Lung (tissue), 12 donors: ENCODE results near the gene IGF2. TPM values are rescaled to one million over a fixed set of nuclear protein-coding genes. Genes with fewer than 3 reads are reported as not detected.

Source experiments
- ATAC-seq: fragments of 200-7000 bp; cut with Tn5 transposase; one replicate; pipeline ENCODE4 v1.9.1; 2020; ENCODE audit warnings: moderate number of reproducible peaks; ENCODE audit not compliant: insufficient read depth, low FRiP score
- DNase-seq, 3 donors: peaks; one replicate each; pipeline ENCODE4 v3.0.0-alpha.2; 2013 to 2017
- H3K27ac ChIP-seq, 2 donors: one replicate each; pipeline ENCODE4 v1.5.1; 2013; ENCODE audit warnings: mild to moderate bottlenecking in 2 of 2, moderate library complexity in 2 of 2, control low read depth in 1 of 2, inconsistent platforms in 1 of 2, low read depth in 1 of 2, low read length in 1 of 2
- H3K27me3 ChIP-seq, 3 donors: one replicate each; pipeline ENCODE4 v1.5.1; 2013; ENCODE audit warnings: low read length in 2 of 3; ENCODE audit not compliant: control insufficient read depth in 3 of 3, insufficient read depth in 3 of 3
- H3K36me3 ChIP-seq, 4 donors: one replicate each; pipeline ENCODE4 v1.5.1; 2013; ENCODE audit warnings: low read length in 4 of 4, mild to moderate bottlenecking in 1 of 4, moderate library complexity in 1 of 4; ENCODE audit not compliant: control insufficient read depth in 4 of 4, insufficient read depth in 4 of 4
- H3K4me1 ChIP-seq, 5 donors: one replicate each; pipeline ENCODE4 v1.5.1; 2013; ENCODE audit warnings: low read length in 5 of 5, mild to moderate bottlenecking in 2 of 5, moderate library complexity in 1 of 5; ENCODE audit not compliant: control insufficient read depth in 5 of 5, insufficient read depth in 5 of 5
- H3K4me3 ChIP-seq: one replicate; pipeline ENCODE4 v1.5.1; 2013; ENCODE audit warnings: mild to moderate bottlenecking, control low read depth, moderate library complexity
- H3K9ac ChIP-seq, 2 donors: one replicate each; pipeline ENCODE4 v1.5.1; 2013; ENCODE audit warnings: low read length in 2 of 2, control low read depth in 1 of 2; ENCODE audit not compliant: insufficient read depth in 1 of 2
- H3K9me3 ChIP-seq, 4 donors: one replicate each; pipeline ENCODE4 v1.5.1; 2013; ENCODE audit warnings: low read length in 3 of 4, mild to moderate bottlenecking in 1 of 4, moderate library complexity in 1 of 4; ENCODE audit not compliant: control insufficient read depth in 4 of 4, insufficient read depth in 3 of 4
- WGBS, 2 donors: extraction: QIAGEN DNeasy Blood & Tissue Kit; methylation state at CpG; one replicate each; pipeline ENCODE4 v1.1.7; 2013; 5-methylcytosine and 5-hydroxymethylcytosine counted together
- polyA plus RNA-seq, 2 donors: library from polyadenylated mRNA; stranded (reverse); fragments of 200-250 nt; gene quantifications; one replicate each; pipeline ENCODE4 v1.2.1, GENCODE V29; 2013
- total RNA-seq, 2 donors: library from RNA; depleted of rRNA in 1 of 2; stranded (reverse); fragments of >200 nt in 1 of 2; gene quantifications; one replicate each; pipeline ENCODE4 v1.2.1, GENCODE V29; 2014 to 2021
- TF ChIP-seq, protein P1 (sequence below): IDR thresholded peaks from 2 replicates; pipeline ENCODE4 v1.5.1; 2012; ENCODE audit warnings: mild to moderate bottlenecking; ENCODE audit errors: control extremely low read depth, extremely low read depth
- donor health status: control.
- donor health status: control.
- donor health status: Bipolar disorder and iron deficiency.
- donor health status: healthy.
- donor health status: DM: yes; HTN: yes; CAD: no.

The IGF2 gene
- total and polyA plus RNA-seq, 4 donors: 2.9 to 87.7 (median 15.6) TPM

DNA sequence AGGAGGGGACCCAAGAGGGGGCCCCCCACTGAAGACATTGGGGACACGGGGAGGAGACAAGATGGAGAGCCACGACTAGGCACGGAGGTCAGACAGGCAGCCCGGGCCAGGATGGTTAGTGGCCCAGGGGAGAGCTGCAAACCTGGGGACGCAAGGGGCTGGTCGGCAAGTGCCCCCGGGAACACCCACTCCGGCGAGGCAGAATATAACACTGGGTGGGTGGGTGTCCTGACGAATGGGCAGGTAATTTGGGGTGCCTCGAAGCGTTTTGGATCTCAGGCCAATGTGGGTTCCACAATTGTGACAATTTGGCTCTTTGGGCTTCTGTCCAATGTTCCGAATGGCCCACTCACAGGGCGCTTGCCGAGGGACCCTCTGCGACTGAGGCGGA lies 9.9 kb downstream of the IGF2 start:
- H3K36me3 ChIP-seq: peaks cover 0 to 4% (median 0%) of the 10 kb centered on the region in 4 donors
- H3K9ac ChIP-seq: no peak overlapping the region
- DNase-seq (no peak), ATAC-seq (no peak)
- TF ChIP-seq, protein P1, sequence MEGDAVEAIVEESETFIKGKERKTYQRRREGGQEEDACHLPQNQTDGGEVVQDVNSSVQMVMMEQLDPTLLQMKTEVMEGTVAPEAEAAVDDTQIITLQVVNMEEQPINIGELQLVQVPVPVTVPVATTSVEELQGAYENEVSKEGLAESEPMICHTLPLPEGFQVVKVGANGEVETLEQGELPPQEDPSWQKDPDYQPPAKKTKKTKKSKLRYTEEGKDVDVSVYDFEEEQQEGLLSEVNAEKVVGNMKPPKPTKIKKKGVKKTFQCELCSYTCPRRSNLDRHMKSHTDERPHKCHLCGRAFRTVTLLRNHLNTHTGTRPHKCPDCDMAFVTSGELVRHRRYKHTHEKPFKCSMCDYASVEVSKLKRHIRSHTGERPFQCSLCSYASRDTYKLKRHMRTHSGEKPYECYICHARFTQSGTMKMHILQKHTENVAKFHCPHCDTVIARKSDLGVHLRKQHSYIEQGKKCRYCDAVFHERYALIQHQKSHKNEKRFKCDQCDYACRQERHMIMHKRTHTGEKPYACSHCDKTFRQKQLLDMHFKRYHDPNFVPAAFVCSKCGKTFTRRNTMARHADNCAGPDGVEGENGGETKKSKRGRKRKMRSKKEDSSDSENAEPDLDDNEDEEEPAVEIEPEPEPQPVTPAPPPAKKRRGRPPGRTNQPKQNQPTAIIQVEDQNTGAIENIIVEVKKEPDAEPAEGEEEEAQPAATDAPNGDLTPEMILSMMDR: no peak
- no peaks in the 10 kb centered on the region for H3K9me3 ChIP-seq
- peaks cover 0 to 23% (median 6%) of the 10 kb centered on the region in 5 donors for H3K4me1 ChIP-seq
- no peak overlapping the region for H3K4me3 ChIP-seq
- no peak overlapping the region for H3K27ac ChIP-seq
- peaks cover 0 to 18% (median 2%) of the 10 kb centered on the region in 3 donors for H3K27me3 ChIP-seq
- 92 to 93% methylated on average over 17 of the region's 17 CpGs for WGBS, 2 donors

DNA sequence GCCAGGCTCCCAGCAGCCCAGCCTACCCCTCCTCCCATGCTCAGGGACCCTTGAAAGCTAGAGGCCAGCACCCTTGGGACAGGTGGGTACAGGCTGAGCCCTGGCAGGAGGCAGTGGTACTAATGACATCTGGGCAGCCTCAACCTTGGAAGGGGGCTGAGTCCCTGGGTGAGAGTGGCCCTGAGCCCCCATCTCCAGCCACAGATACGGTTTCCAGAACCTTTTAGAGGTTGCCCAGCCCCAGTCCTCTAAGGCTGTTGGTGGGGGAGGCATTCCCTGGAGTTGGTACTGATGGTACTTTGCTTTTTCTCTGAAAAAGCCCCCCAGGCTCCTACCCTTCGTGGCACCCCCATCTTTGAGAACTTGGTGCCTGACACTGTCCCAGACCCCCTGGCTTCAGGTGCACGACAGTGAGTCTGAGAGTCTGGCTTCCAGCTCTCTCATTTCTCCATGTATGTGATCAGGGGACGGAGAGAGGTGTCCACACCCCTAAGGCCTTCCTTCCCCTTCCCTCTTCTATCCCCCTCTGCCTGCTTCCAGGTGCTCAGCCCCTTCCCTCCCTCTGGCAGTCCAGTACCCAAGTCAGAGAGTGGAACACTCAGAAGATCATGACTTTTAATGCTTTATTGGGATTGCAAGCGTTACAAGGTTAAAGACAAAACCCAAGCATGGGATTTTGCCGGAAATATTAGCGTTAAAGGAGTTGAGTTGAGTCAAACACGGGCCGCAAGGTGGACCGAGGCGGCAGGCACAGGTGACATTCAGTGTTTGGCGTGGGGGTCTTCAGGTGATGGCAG lies 10.5 kb downstream of the IGF2 start:
- Histone ChIP-seq H3K4me3 (no peak overlapping the region), H3K27me3 (peaks cover 0 to 17% (median 2%) of the 10 kb centered on the region in 3 donors), H3K27ac (no peak overlapping the region), H3K4me1 (peaks cover 0 to 19% (median 3%) of the 10 kb centered on the region in 5 donors), H3K9ac (no peak overlapping the region), H3K36me3 (peaks cover 0 to 4% (median 0%) of the 10 kb centered on the region in 4 donors), H3K9me3 (no peaks in the 10 kb centered on the region)
- 86 to 88% methylated on average over 12 of the region's 12 CpGs for WGBS, 2 donors
- DNase-seq (no peak), ATAC-seq (no peak)
- TF ChIP-seq, protein P1: no peak

DNA sequence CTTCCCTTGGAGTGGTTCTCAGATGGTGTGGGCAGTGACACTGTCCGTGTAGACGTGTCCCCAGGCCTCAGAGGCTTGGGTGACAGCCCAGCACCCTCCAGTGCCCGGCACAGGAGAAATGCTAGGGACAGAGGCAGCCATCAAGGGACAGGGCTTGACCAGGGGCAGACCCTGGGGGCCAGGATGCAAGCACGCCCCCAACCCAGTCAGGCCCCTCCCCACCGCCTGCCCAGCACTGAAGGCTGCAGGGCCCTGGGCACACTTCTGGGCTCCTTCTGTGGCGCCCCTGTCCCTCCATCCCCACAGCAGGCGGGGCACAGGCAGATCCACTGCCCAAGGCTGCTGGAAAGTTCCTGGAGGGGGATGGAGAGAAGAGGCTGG lies 11.1 kb downstream of the IGF2 start:
- H3K4me3 ChIP-seq: no peak overlapping the region
- H3K9ac ChIP-seq: no peak overlapping the region
- H3K9me3 ChIP-seq: no peaks in the 10 kb centered on the region
- H3K27ac ChIP-seq: no peak overlapping the region
- peaks cover 0 to 13% (median 0%) of the 10 kb centered on the region in 5 donors for H3K4me1 ChIP-seq
- no peak for DNase-seq
- TF ChIP-seq, protein P1: no peak
- WGBS, 2 donors: 78 to 87% methylated on average over 7 of the region's 7 CpGs
- peaks cover 0 to 15% (median 2%) of the 10 kb centered on the region in 3 donors for H3K27me3 ChIP-seq
- H3K36me3 ChIP-seq: peaks cover 0 to 4% (median 0%) of the 10 kb centered on the region in 4 donors
- no peak for ATAC-seq
